Brain microvascular endothelial cell (primary cell): Measurements from ENCODE around the gene AUTS2.
"Not testable (repeated sequence)": the region's sequence is repeated elsewhere in the genome, so short reads cannot be mapped to it uniquely, and the experiment has no call there.

Experiments used
- DNase-seq: peaks from one replicate; pipeline ENCODE4 v3.0.0-alpha.2; 2020
- H3K27ac ChIP-seq: fragments of 250-450 bp; sonication (Bioruptor Pico); 2 replicates; pipeline ENCODE4 v1.5.1; 2020; ENCODE audit warnings: mild to moderate bottlenecking, moderate library complexity
- H3K27me3 ChIP-seq: fragments of 250-450 bp; sonication (Bioruptor Pico); replicated peaks from 2 replicates; pipeline ENCODE4 v1.5.1; 2020; ENCODE audit warnings: mild to moderate bottlenecking
- H3K36me3 ChIP-seq: fragments of 250-450 bp; sonication (Bioruptor Pico); replicated peaks from 2 replicates; pipeline ENCODE4 v1.5.1; 2020; ENCODE audit warnings: mild to moderate bottlenecking
- H3K4me3 ChIP-seq: 2 replicates; pipeline ENCODE4 v1.5.1; 2011; ENCODE audit warnings: low read depth, mild to moderate bottlenecking, control low read depth, low read length, moderate library complexity
- in situ Hi-C: cut with HindIII; loops from 2 replicates; pipeline ENCODE4 v1.10.0; 2017; ENCODE audit warnings: low sequenced_read_pairs, low pct_ligation_motif_present
- TF ChIP-seq, protein P1 (sequence below): IDR thresholded peaks from 2 replicates; pipeline ENCODE4 v1.5.1; 2011; ENCODE audit warnings: low read depth, mild to moderate bottlenecking, moderate library complexity, low read length, control low read depth, inconsistent platforms; ENCODE audit errors: missing control alignments

Gene AUTS2

DNA sequence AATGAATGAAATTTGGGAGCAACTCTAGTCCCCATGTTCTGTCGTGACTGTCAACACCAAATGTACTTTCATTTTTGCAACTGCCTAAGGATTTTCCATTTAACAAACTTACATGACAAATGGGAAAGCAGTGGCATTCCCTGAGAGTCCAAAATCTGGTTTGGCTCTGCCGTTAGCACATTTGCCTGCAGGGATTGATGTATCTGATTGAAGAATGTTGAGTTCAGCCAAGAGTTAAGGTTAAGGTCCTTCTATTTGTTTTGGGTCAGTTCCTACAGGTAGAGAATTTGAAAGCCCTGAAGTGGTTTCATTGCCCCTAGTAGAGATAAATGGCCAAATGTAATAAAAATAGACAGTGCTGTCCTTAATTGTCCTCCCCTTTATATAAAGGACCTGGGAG lies 1127.2 kb downstream of the AUTS2 start:
- no peaks in the 10 kb centered on the region for H3K36me3 ChIP-seq
- H3K27me3 ChIP-seq = no peaks in the 10 kb centered on the region
- no peak overlapping the region for H3K4me3 ChIP-seq
- H3K27ac ChIP-seq = no peak overlapping the region
- DNase-seq = no peak
- TF ChIP-seq, protein P1, sequence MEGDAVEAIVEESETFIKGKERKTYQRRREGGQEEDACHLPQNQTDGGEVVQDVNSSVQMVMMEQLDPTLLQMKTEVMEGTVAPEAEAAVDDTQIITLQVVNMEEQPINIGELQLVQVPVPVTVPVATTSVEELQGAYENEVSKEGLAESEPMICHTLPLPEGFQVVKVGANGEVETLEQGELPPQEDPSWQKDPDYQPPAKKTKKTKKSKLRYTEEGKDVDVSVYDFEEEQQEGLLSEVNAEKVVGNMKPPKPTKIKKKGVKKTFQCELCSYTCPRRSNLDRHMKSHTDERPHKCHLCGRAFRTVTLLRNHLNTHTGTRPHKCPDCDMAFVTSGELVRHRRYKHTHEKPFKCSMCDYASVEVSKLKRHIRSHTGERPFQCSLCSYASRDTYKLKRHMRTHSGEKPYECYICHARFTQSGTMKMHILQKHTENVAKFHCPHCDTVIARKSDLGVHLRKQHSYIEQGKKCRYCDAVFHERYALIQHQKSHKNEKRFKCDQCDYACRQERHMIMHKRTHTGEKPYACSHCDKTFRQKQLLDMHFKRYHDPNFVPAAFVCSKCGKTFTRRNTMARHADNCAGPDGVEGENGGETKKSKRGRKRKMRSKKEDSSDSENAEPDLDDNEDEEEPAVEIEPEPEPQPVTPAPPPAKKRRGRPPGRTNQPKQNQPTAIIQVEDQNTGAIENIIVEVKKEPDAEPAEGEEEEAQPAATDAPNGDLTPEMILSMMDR = no peak
- in situ Hi-C loops = no loop called here

DNA sequence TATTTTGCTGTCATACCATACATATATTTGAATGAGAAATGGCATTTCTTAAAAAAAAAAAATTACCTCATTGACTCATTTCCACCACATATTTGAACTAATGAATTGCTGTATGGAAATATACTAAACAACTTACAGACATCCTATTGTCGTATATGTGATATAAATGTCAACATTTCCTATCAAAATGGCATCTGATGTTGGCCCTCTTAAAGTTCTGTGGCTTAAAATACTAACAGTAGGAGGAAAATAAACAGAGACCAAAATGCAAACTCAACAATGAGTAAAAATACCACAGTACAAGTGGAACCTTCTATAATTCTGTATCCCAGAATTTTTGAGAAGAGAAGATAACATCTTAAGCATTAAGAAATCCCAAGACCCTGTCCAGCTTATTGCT lies 1128.0 kb downstream of the AUTS2 start:
- TF ChIP-seq, protein P1 = no peak

DNA sequence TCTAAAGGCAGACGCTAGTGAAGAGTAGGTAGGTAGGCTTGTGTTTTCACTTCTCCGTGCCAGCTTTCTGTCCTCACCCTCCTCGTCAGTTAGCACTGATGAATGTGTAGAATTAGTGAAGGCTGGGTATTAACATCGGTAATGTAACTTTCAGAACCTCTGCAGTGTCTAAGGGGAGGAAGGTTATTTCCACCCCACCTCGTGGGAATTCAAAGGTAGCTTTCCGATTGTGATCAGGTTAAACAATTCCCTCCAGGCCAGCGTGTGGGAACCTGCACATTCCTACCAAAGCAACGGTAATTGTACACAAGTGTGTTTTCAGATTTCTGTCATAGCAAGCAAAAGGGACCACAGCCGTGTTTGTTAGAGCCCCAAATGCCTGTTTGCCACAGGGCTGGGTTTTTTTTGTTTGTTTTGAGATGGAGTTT lies 1128.7 kb downstream of the AUTS2 start:
- Histone ChIP-seq H3K4me3 (no peak overlapping the region), H3K36me3 (no peaks in the 10 kb centered on the region), H3K27me3 (no peaks in the 10 kb centered on the region), H3K27ac (no peak overlapping the region)
- TF ChIP-seq, protein P1 = no peak
- in situ Hi-C loops = no loop called here
- no peak for DNase-seq

More for the DNA sequence above, 1128.0 kb downstream of the AUTS2 start:
- DNase-seq = no peak
- Histone ChIP-seq H3K27me3 (no peaks in the 10 kb centered on the region), H3K36me3 (no peaks in the 10 kb centered on the region), H3K4me3 (no peak overlapping the region), H3K27ac (no peak overlapping the region)
- in situ Hi-C loops = no loop called here

DNA sequence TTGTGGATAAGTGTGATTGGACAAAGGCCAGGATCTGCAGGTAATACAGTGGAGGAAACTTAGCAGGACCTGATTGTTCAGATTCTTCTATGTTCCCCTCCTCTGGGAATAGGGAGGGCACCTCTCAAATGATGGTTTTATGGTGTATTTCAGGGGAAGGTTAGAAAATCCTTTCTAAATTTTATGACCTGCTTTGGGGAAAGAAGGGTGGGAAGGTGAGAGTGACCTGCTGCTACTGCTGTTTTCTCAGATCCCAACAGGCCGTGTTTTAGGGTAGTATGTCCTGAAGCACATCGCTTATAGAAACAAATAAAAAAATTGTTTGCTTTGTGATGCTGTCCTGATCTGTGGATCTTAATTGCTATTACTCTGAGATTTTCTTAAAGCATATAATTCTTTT lies 1129.6 kb downstream of the AUTS2 start:
- Histone ChIP-seq H3K27ac (no peak overlapping the region), H3K4me3 (no peak overlapping the region), H3K36me3 (no peaks in the 10 kb centered on the region), H3K27me3 (no peaks in the 10 kb centered on the region)
- no peak for DNase-seq
- TF ChIP-seq, protein P1 = no peak
- in situ Hi-C loops = no loop called here

DNA sequence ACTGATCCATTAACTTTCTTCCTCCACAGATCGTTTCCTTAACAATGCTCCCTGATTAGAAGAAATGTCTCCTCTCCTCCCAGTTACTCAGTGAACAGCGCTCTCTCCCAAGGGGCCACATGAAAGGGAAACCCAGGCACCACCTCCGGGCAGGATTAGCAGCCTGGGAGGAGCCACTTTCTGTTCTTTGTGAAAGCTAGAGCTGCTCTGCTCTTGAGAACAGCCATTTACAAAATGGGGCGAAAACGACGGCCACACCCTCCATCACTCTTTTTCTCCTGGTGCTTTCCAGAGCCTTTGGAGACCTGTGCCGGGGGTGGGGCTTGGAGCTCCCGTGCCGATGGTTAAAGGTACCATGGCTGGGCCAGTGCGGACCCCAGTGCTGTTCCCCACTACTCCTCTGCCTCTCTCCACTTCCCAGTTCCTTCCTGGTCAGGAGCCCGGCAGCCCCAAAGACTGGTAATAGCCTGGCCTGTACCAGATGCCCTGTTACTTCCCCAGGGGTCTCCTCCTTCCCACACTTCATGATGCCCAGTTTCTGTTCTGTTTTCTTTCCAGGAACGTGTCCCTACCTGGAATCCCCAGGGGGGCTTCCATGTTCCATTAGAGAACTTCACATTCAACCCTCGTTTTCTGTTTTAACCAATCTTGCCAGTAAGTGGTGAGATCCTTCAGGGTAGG lies 1130.7 kb downstream of the AUTS2 start:
- TF ChIP-seq, protein P1 = no peak
- H3K27me3 ChIP-seq = no peaks in the 10 kb centered on the region
- in situ Hi-C loops = no loop called here
- no peak for DNase-seq
- no peaks in the 10 kb centered on the region for H3K36me3 ChIP-seq
- no peak overlapping the region for H3K27ac ChIP-seq
- H3K4me3 ChIP-seq = no peak overlapping the region

DNA sequence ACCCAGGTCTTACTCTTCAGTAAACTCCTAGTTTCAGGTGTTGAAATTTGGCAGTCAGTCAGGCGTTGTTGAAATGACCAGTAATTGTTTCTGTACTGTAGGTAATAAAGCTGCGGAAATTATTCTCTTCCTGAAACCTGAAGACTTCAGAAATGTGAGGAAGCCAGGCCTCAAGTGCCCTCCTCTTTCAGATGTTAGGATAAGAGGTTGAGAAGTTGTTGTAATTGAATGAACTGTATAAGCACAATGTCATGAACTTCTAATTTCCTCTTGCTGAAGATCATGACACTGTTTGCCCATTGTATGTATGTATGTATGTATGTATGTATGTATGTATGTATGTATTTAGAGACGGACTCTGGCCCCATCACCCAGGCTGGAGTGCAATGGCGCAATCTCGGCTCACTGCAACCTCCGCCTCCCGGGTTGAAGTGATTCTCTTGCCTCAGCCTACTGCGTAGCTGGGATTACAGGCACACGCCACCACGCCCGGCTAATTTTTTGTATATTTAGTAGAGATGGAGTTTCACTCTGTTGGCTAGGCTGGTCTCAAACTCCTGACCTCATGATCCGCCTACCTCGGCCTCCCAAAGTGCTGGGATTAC lies 1131.4 kb downstream of the AUTS2 start:
- H3K27me3 ChIP-seq, DNase-seq, in situ Hi-C loops, H3K4me3 ChIP-seq, H3K27ac ChIP-seq, H3K36me3 ChIP-seq: not testable (repeated sequence)
